Measurements from ENCODE around the gene NTN3.

Gene NTN3

GRCh38 chr16:2512735-2513404, 41.8 kb downstream of the NTN3 start:
- TF ChIP-seq CTCF (IDR thresholded peaks at IDR 0.05; ENCODE audit: control insufficient read depth, extremely low read depth, insufficient read depth) = no peak
- peak overlapping the region; percentile 83 for H3K4me3 ChIP-seq (ENCODE audit: low read depth, low read length)
- DNase-seq (ENCODE audit: low read depth) = no peak

- TF ChIP-seq CTCF (IDR thresholded peaks at IDR 0.05; ENCODE audit: control insufficient read depth, extremely low read depth, insufficient read depth) = no peak
- peak within 1 kb of the TSS; percentile 83 for H3K4me3 ChIP-seq (ENCODE audit: low read depth, low read length)
- peak; percentile 67 for DNase-seq (ENCODE audit: low read depth)
These were observed 42.6 kb downstream of the NTN3 start, which contains the start of gene ATP6V0C for GRCh38 chr16:2513405-2514332. Gene ATP6V0C, plus strand, starts transcription at chr16:2513952. Its CDS starts 152 bp downstream, at chr16:2514104.

GRCh38 chr16:2514333-2515179, 43.5 kb downstream of the NTN3 start:
- DNase-seq (ENCODE audit: low read depth) = no peak
- TF ChIP-seq CTCF (IDR thresholded peaks at IDR 0.05; ENCODE audit: control insufficient read depth, extremely low read depth, insufficient read depth) = no peak
- H3K4me3 ChIP-seq (ENCODE audit: low read depth, low read length) = peak overlapping the region; percentile 83

- no peak for DNase-seq (ENCODE audit: low read depth)
- peak overlapping the region; percentile 83 for H3K4me3 ChIP-seq (ENCODE audit: low read depth, low read length)
- TF ChIP-seq CTCF (IDR thresholded peaks at IDR 0.05; ENCODE audit: control insufficient read depth, extremely low read depth, insufficient read depth) = no peak
These were observed 44.2 kb downstream of the NTN3 start for GRCh38 chr16:2515180-2515851.

- no peak for TF ChIP-seq CTCF (IDR thresholded peaks at IDR 0.05; ENCODE audit: control insufficient read depth, extremely low read depth, insufficient read depth)
- H3K4me3 ChIP-seq (ENCODE audit: low read depth, low read length) = no peak overlapping the region
- no peak for DNase-seq (ENCODE audit: low read depth)
These were observed 45.5 kb downstream of the NTN3 start for GRCh38 chr16:2516391-2517240.
